GM10266 (cell line): ENCODE measurements around the gene ZNF521.

ENCODE experiments used
- DNase-seq: peaks from one replicate; pipeline ENCODE4 v3.0.0; 2012; ENCODE audit errors: extremely low spot score
- TF ChIP-seq, protein P1 (sequence below): IDR thresholded peaks from 2 replicates; pipeline ENCODE4 v1.5.1; 2012; ENCODE audit warnings: mild to moderate bottlenecking, low read depth; ENCODE audit not compliant: control insufficient read depth, insufficient read depth; ENCODE audit errors: missing control alignments

ZNF521 gene

DNA sequence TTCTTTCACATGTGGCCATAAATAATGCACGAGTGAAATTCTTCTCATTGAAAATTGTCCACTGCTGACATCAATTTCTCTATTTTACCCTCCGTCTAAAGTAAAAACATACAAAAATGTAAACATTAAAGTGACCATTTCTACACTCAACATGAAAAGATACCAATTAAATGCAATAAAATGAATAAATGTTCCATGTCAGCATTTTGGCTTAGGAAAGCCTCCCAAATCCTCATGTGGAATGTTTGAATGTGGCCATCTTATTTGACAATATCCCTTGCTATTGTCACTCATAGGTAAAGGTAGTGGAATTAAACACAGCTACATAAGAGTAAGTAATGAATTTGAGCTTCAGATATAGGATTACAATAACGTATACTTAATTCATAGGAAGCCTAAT, 60.8 kb downstream of the ZNF521 start:
- DNase-seq = no peak
- TF ChIP-seq, protein P1, sequence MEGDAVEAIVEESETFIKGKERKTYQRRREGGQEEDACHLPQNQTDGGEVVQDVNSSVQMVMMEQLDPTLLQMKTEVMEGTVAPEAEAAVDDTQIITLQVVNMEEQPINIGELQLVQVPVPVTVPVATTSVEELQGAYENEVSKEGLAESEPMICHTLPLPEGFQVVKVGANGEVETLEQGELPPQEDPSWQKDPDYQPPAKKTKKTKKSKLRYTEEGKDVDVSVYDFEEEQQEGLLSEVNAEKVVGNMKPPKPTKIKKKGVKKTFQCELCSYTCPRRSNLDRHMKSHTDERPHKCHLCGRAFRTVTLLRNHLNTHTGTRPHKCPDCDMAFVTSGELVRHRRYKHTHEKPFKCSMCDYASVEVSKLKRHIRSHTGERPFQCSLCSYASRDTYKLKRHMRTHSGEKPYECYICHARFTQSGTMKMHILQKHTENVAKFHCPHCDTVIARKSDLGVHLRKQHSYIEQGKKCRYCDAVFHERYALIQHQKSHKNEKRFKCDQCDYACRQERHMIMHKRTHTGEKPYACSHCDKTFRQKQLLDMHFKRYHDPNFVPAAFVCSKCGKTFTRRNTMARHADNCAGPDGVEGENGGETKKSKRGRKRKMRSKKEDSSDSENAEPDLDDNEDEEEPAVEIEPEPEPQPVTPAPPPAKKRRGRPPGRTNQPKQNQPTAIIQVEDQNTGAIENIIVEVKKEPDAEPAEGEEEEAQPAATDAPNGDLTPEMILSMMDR = no peak

DNA sequence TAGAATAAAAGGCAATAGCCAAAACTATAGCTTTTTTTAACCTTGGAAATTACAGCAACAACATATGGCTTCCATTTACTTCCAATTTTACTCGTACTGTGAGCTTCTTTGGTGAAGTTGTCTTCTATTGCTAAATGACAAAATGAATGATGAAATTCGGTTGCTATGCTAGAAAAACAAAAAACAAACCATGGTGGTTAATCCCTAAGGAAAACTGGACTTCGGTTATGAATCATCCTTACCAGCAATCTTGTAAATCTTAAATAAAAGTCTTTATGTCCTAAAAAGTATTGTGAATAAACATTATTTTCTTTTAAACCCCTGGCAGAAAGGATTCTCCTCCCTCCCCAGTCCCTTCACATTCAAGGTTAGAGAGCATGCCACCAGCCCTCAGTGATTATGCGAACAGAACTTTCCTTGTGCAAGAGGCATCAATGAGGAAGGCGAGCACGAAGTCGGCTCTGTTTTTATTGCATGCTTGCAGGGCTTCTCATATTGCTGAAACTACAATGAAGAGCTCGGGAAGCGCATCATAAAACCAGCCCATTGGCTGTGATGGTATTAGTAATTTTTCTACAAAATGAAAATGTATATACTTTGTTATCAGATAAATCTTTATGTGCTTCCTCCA, 62.9 kb downstream of the ZNF521 start:
- no peak for DNase-seq
- TF ChIP-seq, protein P1 = no peak

DNA sequence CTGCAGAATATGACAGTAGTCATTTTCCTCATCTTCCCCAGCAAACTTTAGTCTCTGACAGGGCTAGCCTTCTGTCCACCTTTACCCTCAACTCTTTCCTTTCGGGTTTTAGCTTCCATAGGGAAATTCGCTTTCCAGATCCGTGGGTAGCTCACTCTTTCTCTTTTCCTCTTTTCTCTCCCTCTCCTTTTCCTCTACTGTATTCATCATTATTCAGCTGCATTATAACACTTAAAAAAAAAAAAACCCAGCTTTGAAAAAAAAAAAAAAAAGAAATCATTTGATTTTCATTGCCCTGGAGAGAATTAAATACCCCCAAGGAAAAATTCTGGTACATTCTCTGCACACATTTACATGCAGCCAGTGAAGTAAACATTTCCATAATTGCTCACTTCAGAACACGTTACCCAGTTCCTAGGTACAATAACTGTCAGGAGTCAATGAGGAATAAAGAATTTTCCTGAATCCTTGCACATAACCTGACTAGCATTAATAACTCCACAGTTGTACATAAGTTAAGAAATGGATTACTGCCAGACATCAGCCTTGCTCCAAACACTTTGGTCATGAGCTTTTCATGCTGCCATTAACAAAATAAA, 63.5 kb downstream of the ZNF521 start:
- TF ChIP-seq, protein P1 = no peak
- no peak for DNase-seq

DNA sequence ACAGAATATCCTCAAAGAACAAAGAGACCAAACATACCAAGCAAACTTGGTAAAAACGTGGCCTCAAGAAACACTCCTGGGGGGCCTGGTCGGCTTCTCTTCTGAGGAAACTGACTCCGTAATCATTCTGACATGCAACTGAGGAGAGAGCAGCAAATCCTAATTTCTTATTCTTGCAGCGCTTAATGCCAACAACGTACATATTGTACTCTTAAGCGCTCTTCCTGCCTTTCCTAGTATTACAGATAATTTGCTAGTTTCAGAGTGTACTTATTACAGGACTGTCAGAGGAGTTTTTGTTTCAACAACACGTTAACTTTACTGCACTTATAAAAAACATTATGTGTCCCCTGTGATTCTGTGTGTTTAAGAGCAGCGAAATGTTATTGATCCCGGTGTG, 64.9 kb downstream of the ZNF521 start:
- TF ChIP-seq, protein P1 = no peak
- no peak for DNase-seq

DNA sequence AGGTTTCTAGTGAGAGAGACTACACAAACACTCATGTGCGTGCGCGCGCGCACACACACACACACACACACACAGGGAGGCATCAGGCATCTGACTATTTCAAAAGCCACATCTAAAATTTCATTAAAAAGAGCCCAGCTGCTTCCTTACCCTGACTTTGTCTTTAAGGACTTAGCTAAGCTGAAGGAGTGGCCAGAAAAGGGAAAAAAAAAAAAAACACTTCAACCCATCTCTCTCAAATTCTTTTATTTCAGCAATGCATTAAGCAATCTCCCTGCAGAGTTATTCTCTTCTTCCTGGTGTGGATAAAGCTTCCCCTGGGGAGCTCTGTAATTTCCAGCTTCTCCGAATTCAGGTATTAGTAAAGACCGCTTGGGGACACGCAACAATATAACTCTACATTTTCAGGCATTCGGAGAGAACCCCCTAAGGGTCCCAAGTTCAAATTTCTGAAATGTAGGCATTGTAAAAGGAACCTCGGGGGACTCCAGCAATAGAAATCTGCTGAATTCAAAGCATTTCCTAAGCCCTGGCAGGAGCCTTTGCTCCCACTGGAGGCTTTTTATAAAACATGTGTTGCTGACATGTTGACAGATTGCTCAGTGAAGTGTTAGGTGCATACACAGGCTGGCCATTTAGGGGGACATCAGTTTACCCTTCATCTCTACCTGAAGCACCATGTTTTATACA, 67.0 kb downstream of the ZNF521 start:
- TF ChIP-seq, protein P1 = no peak
- DNase-seq = no peak

DNA sequence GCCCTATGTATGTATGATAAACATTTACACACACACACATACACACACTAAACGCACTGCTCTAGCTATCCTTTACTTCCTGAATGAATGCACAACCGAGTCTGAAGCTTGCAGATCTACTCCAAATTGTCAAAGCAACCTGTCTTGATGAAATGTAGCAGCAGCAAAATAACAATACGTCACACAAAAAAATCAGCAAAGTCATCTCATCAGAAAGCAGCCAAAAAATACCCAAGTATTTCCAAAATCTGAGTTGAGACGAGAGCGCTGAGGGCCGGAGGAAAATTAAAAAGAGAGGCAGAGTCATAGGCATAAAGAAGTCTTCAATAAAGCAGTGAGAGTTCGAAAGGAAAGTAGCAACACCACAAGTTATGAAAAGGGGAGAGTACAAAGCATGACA, 67.7 kb downstream of the ZNF521 start:
- DNase-seq = no peak
- TF ChIP-seq, protein P1 = no peak

DNA sequence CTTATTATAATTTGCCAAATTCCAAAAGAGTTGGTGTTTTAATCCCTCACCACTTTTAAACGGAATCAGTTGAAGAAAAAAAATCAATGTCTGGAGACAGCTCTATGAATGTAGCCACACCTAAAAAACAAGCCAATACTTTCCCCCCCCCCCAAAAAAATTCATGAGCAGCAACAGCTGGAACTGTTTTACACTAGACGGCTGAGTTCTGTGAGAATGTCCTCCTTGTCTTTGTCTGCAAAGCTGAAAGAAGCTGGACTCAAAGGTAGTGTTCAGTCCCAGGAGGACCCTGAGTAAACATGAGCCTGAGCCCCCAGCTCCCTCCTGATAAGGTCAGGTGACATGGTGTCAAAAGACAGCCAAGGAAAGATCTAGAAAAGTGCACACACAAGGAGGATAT, 68.2 kb downstream of the ZNF521 start:
- DNase-seq = no peak
- TF ChIP-seq, protein P1 = no peak
